H9 (cell line): ENCODE data around the gene ZMYND11. TPM values are rescaled to one million over a fixed set of nuclear protein-coding genes. Genes with fewer than 3 reads are reported as not detected.

Experiments
- DNase-seq: peaks from one replicate; pipeline ENCODE4 v3.0.0-alpha.2; 2017
- H2AFZ ChIP-seq: one replicate; pipeline ENCODE4 v1.6.1; 2013; ENCODE audit warnings: mild to moderate bottlenecking, low read length, control low read depth, moderate library complexity
- H2AK5ac ChIP-seq: 2 replicates; pipeline ENCODE4 v1.6.1; 2013; ENCODE audit warnings: low read length, control low read depth, mixed read lengths; ENCODE audit not compliant: insufficient read length
- H2BK120ac ChIP-seq: one replicate; pipeline ENCODE4 v1.6.1; 2013; ENCODE audit warnings: low read depth, mild to moderate bottlenecking, low read length, control low read depth, inconsistent platforms; ENCODE audit not compliant: poor library complexity, severe bottlenecking
- H2BK12ac ChIP-seq: 2 replicates; pipeline ENCODE4 v1.6.1; 2013; ENCODE audit warnings: low read length, control low read depth, mixed read lengths, low read depth; ENCODE audit not compliant: insufficient read length
- H2BK15ac ChIP-seq: 2 replicates; pipeline ENCODE4 v1.6.1; 2013; ENCODE audit warnings: low read depth, low read length, control low read depth
- H2BK20ac ChIP-seq: one replicate; pipeline ENCODE4 v1.6.1; 2013; ENCODE audit warnings: low read depth, mild to moderate bottlenecking, low read length, control low read depth, inconsistent platforms; ENCODE audit not compliant: poor library complexity, severe bottlenecking
- H2BK5ac ChIP-seq: 2 replicates; pipeline ENCODE4 v1.6.1; 2013; ENCODE audit warnings: low read length, control low read depth, mixed read lengths; ENCODE audit not compliant: insufficient read length
- H3K14ac ChIP-seq: 2 replicates; pipeline ENCODE4 v1.6.1; 2013; ENCODE audit warnings: low read length, control low read depth; ENCODE audit not compliant: insufficient read depth
- H3K18ac ChIP-seq: 2 replicates; pipeline ENCODE4 v1.6.1; 2013; ENCODE audit warnings: low read depth, mild to moderate bottlenecking, mixed read lengths, low read length, control low read depth; ENCODE audit not compliant: insufficient read length
- H3K23ac ChIP-seq: 2 replicates; pipeline ENCODE4 v1.6.1; 2013; ENCODE audit warnings: low read length, control low read depth, mixed read lengths, low read depth; ENCODE audit not compliant: insufficient read length
- H3K23me2 ChIP-seq: 2 replicates; pipeline ENCODE4 v1.6.1; 2013; ENCODE audit warnings: low read depth, mild to moderate bottlenecking, mixed read lengths, low read length, control low read depth; ENCODE audit not compliant: insufficient read length, poor library complexity, severe bottlenecking
- H3K27ac ChIP-seq: 2 replicates; pipeline ENCODE4 v1.5.1; 2013; ENCODE audit warnings: low read length, control low read depth, mixed read lengths, low read depth; ENCODE audit not compliant: insufficient read length
- H3K27me3 ChIP-seq: 2 replicates; pipeline ENCODE4 v1.6.1; 2013; ENCODE audit warnings: low read length, control low read depth, inconsistent platforms; ENCODE audit not compliant: insufficient read depth
- H3K4ac ChIP-seq: 2 replicates; pipeline ENCODE4 v1.6.1; 2013; ENCODE audit warnings: low read depth, mild to moderate bottlenecking, control low read depth, inconsistent platforms, low read length, moderate library complexity
- H3K4me1 ChIP-seq: 2 replicates; pipeline ENCODE4 v1.6.1; 2013; ENCODE audit warnings: low read length, control low read depth, inconsistent platforms; ENCODE audit not compliant: insufficient read depth
- H3K4me2 ChIP-seq: 2 replicates; pipeline ENCODE4 v1.6.1; 2013; ENCODE audit warnings: low read length, control low read depth, mixed read lengths; ENCODE audit not compliant: insufficient read length, insufficient read depth
- H3K56ac ChIP-seq: 2 replicates; pipeline ENCODE4 v1.6.1; 2013; ENCODE audit warnings: low read depth, mild to moderate bottlenecking, mixed read lengths, low read length, control low read depth; ENCODE audit not compliant: insufficient read length
- H3K79me1 ChIP-seq: 2 replicates; pipeline ENCODE4 v1.6.1; 2013; ENCODE audit warnings: low read depth, mild to moderate bottlenecking, moderate library complexity, low read length, control low read depth, inconsistent platforms; ENCODE audit not compliant: insufficient read depth, poor library complexity, severe bottlenecking
- H3K79me2 ChIP-seq: 2 replicates; pipeline ENCODE4 v1.6.1; 2013; ENCODE audit warnings: low read length, control low read depth, inconsistent platforms; ENCODE audit not compliant: insufficient read depth
- H3K9ac ChIP-seq: 2 replicates; pipeline ENCODE4 v1.6.1; 2013; ENCODE audit warnings: low read length, control low read depth, mixed read lengths; ENCODE audit not compliant: insufficient read length; ENCODE audit errors: extremely low read depth
- H3K9me3 ChIP-seq: one replicate; pipeline ENCODE4 v1.6.1; 2013; ENCODE audit warnings: low read depth, low read length, inconsistent platforms; ENCODE audit not compliant: control insufficient read depth
- H3T11ph ChIP-seq: one replicate; pipeline ENCODE4 v1.6.1; 2013; ENCODE audit warnings: mild to moderate bottlenecking, low read length, control low read depth, inconsistent platforms
- H4K20me1 ChIP-seq: one replicate; pipeline ENCODE4 v1.6.1; 2013; ENCODE audit not compliant: control insufficient read depth, insufficient read length, insufficient read depth
- H4K5ac ChIP-seq: 2 replicates; pipeline ENCODE4 v1.6.1; 2013; ENCODE audit warnings: low read depth, mild to moderate bottlenecking, mixed read lengths, low read length, control low read depth; ENCODE audit not compliant: insufficient read length
- H4K8ac ChIP-seq: replicated peaks from 2 replicates; pipeline ENCODE4 v1.6.1; 2013; ENCODE audit warnings: low read length, control low read depth, mixed read lengths, low read depth; ENCODE audit not compliant: insufficient read length
- H4K91ac ChIP-seq: 2 replicates; pipeline ENCODE4 v1.6.1; 2013; ENCODE audit warnings: low read depth, mild to moderate bottlenecking, moderate library complexity, mixed read lengths, low read length, control low read depth; ENCODE audit not compliant: insufficient read length
- H3K27ac Mint-ChIP-seq, 3 experiments: 2 replicates in 2 of 3; 3 replicates in 1 of 3; pipeline ENCODE4 v1.8.0; 2020 to 2021; ENCODE audit warnings: mixed read lengths in 3 of 3, mild to moderate bottlenecking in 1 of 3, moderate library complexity in 1 of 3
- H3K27me3 Mint-ChIP-seq: 2 replicates; pipeline ENCODE4 v1.8.0; 2021; ENCODE audit warnings: low read depth, mild to moderate bottlenecking, moderate library complexity, mixed read lengths
- H3K36me3 Mint-ChIP-seq, 3 experiments: 2 replicates in 2 of 3; 3 replicates in 1 of 3; pipeline ENCODE4 v1.8.0; 2020 to 2021; ENCODE audit warnings: low read depth in 3 of 3, mixed read lengths in 3 of 3; ENCODE audit not compliant: insufficient read depth in 1 of 3
- H3K4me1 Mint-ChIP-seq, 2 experiments: 2 replicates each; pipeline ENCODE4 v1.8.0; 2020; ENCODE audit warnings: mixed read lengths in 2 of 2
- H3K4me3 Mint-ChIP-seq, 2 experiments: 2 replicates in 1 of 2; 3 replicates in 1 of 2; pipeline ENCODE4 v1.8.0; 2020 to 2021; ENCODE audit warnings: mild to moderate bottlenecking in 2 of 2, mixed read lengths in 2 of 2, moderate library complexity in 1 of 2
- H3K9me3 Mint-ChIP-seq, 2 experiments: 2 replicates in 1 of 2; 3 replicates in 1 of 2; pipeline ENCODE4 v1.8.0; 2020; ENCODE audit warnings: mild to moderate bottlenecking in 2 of 2, mixed read lengths in 2 of 2, moderate library complexity in 1 of 2
- CTCF ChIP-seq: fragments of 200-600 bp; sonication (generic); conservative IDR thresholded peaks from 3 replicates; pipeline ENCODE4 v1.8.0; 2021; ENCODE audit warnings: antibody characterized with exemption, mild to moderate bottlenecking
- WGBS: extraction: QIAGEN DNeasy Blood & Tissue Kit; methylation state at CpG from one replicate; pipeline ENCODE4 v1.1.7; 2013; ENCODE audit warnings: missing lambda C conversion rate, low lambda C conversion rate, mixed read lengths; ENCODE audit not compliant: insufficient read length; ENCODE audit errors: extremely low coverage; 5-methylcytosine and 5-hydroxymethylcytosine counted together
- total RNA-seq: library from RNA; stranded (reverse); gene quantifications from 2 replicates; pipeline ENCODE4 v1.2.1, GENCODE V29; 2021

Gene ZMYND11
- total RNA-seq, 1 experiment from 2014 or later, result 33.7 TPM

DNA sequence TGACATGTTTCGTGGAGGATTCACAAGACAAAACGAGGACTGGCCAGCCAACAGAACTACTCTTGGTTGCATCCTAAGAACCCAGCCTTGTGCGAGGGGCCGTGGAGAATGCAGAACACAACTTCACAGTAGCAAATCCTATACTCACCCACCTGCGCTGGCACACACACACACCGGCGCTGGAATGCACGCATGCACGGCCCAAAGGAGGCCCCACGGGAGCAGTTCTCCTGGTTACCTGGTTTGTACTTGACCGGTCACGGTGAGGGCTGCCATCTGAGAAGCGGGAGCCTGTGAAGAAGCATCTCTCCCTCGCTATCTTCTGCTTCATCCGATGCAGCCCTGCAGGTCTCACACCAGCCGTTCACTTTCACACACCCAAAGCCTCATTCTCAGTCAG is 137.8 kb downstream of the ZMYND11 start:
- H3K18ac ChIP-seq, result no peak overlapping the region
- H3K4me3 Mint-ChIP-seq, result no peak overlapping the region
- peaks cover 4% of the 10 kb centered on the region for H3K23me2 ChIP-seq
- H4K5ac ChIP-seq, result no peak overlapping the region
- H3K4me2 ChIP-seq, result no peak overlapping the region
- H4K8ac ChIP-seq, result no peak overlapping the region
- H2AFZ ChIP-seq, result no peak overlapping the region
- WGBS, result no CpG with 5 or more reads among the region's 16 CpGs
- H3K9ac ChIP-seq, result no peak overlapping the region
- no peak for TF ChIP-seq CTCF
- no peak overlapping the region for H3K27ac ChIP-seq
- H2BK12ac ChIP-seq, result no peak overlapping the region
- H3K27me3 ChIP-seq, result no peaks in the 10 kb centered on the region
- no peak overlapping the region for H2BK20ac ChIP-seq
- H3K56ac ChIP-seq, result no peak overlapping the region
- no peak overlapping the region for H2AK5ac ChIP-seq
- no peak overlapping the region for H2BK5ac ChIP-seq
- no peak overlapping the region for H3K4ac ChIP-seq
- H3K4me1 Mint-ChIP-seq, result peaks cover 20 to 22% of the 10 kb centered on the region in 2 experiments
- H3K4me1 ChIP-seq, result peaks cover 2% of the 10 kb centered on the region; the same call in 1 of the 2 replicates
- H2BK120ac ChIP-seq, result no peak overlapping the region
- no peak overlapping the region for H3K14ac ChIP-seq
- no peak overlapping the region for H2BK15ac ChIP-seq
- H4K20me1 ChIP-seq, result no peaks in the 10 kb centered on the region
- peaks cover 0 to 12% (median 4%) of the 10 kb centered on the region in 3 experiments; a peak in 4 of 7 replicates for H3K36me3 Mint-ChIP-seq
- no peak overlapping the region for H4K91ac ChIP-seq
- no peak for DNase-seq
- no peaks in the 10 kb centered on the region for H3K9me3 ChIP-seq
- H3K79me1 ChIP-seq, result no peaks in the 10 kb centered on the region
- H3K27me3 Mint-ChIP-seq, result peaks cover 2% of the 10 kb centered on the region; the same call in 1 of the 2 replicates
- H3K9me3 Mint-ChIP-seq, result no peaks in the 10 kb centered on the region
- no peak overlapping the region for H3T11ph ChIP-seq
- no peak overlapping the region for H3K27ac Mint-ChIP-seq
- H3K23ac ChIP-seq, result no peak overlapping the region
- H3K79me2 ChIP-seq, result no peaks in the 10 kb centered on the region
